GM18858 (cell line): ENCODE results near the gene EXOC6B.

Source experiments
- ATAC-seq: cut with Tn5 transposase; IDR thresholded peaks from one replicate; pipeline ENCODE4 v1.9.1; 2021; ENCODE audit not compliant: unreplicated experiment

The EXOC6B gene

DNA sequence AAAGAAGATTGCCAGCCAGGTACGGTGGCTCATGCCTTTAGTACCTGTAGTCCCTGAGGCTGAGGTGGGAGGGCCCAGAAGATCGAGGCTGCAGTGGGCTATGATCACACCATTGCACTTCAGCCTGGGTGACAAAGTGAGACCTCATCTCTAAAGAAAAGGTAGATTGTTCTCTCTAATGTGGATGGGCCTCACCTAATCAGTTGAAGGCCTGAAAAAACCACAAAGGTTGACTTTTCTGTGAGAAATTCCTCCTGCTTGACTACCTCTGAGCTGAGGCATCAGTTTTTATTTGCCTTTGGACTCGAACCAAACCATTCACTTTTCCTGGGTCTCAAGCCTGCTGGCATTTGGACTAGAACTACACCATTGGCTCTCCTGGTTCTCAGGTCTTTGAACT lies 536.1 kb downstream of the EXOC6B start:
- ATAC-seq, result no peak

- ATAC-seq, result no peak
These were observed 536.5 kb downstream of the EXOC6B start for GRCh38 chr2:72289283-72289682.

DNA sequence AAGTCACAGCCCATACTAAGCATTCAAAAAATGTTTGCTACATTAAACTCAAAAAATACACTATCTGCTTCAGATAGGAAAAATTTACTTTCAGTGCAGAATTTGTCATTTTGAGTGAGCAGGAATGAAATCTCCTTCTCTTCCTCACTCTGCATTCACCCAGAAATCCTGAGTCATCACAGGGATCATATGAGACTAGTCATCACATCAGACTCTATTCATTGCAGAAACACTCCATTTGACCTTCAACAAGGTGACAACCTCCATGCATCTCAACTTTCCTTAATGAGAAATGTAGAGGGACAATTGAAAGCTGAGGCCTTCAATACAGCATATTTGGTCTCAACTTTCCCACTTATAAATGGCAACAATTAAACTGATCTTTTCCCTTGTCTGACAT lies 547.8 kb downstream of the EXOC6B start:
- no peak for ATAC-seq

DNA sequence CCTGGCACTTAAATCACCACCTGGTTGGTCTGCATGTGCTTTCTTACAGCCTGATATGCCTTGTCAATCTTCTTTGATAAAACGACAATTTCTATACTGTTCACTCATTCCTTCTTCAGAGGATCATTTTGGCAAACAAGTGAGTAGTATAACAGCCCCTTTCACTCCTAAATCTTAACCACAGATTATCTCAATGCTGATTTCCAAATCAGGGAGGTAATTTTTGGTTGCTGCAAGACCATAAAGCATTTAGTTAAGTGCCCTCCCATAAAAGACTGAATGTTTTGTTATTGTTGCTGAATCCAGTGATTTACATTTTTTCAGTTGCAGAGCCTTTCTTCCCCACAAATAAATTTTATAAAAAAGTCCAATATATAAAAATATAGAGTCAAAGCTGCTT lies 549.0 kb downstream of the EXOC6B start:
- no peak for ATAC-seq

- ATAC-seq, result no peak
These were observed 549.5 kb downstream of the EXOC6B start for GRCh38 chr2:72276356-72276755.

DNA sequence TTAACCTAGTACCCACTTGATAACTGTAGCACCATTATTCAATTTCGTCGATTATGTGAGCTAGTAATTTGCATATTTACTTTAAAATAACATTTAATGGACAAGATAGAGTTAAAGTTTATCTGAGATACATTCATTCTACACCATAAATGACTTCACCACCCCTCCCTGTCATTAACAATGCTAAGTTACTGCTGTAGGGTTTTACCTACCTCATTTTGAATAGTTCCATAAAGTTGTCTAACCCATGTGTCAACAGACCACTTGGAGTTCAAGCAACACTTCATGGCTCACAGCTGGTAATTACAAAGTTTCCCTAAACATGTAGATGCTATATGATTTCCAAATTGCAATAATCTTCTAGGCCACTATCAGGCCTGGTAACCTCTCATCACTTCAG lies 550.7 kb downstream of the EXOC6B start:
- no peak for ATAC-seq

DNA sequence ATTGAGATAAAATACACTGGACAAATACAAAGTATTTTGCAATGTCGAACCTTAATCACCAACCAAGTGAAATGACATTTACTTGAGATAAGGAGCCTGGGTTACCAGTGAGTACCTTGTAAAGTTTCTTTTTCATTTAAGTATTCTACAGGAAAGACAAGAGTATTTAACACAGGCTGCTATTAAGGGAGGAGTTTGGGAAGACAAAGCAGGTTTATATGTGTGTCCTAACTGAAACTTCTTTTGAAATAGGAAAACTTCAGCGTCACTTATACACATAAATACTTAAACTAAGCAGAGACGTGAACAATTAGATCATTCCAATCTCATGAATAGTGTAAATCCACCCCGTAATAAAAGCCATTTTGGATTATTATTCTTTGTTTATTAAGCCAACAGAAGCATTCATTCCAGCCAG lies 551.4 kb downstream of the EXOC6B start:
- no peak for ATAC-seq

GRCh38 chr2:72273384-72273783 lies 552.4 kb downstream of the EXOC6B start:
- ATAC-seq, result no peak

GRCh38 chr2:72271766-72272641 lies 553.8 kb downstream of the EXOC6B start:
- ATAC-seq, result no peak

- ATAC-seq, result no peak
These were observed 554.6 kb downstream of the EXOC6B start for GRCh38 chr2:72271276-72271614.

DNA sequence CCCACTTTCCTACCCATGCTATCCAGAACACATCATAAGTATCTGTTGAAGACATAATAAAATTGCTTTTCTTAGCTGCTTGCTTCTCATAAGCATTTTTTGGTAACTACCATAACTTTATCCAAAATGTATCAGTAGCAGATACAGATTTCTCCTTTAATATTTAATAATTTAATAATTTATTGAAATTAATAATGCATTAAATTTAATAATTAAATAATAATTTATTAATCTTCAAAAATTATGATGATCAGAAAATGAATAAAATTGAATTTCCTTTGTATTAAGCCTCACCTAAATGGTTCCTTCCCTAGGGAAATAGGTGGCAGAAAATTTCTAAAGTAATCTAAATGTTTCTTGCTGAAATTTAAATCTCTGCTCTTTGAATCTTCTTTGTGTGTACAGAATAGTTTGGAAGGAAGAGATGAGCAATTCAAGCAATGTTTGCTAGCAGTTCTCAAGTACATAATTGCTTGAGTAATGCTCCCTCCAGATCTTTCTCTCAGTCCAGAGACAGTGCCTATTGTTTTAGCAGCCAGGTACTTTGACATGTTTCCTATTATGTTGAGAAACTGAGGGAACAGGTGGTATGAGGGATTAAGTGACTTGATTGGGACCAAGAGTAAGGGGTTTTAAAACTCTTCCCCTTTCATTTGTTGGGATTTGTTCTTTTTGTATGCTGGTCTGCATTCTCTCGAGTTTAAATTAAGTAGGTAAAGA lies 555.1 kb downstream of the EXOC6B start:
- ATAC-seq, result no peak

DNA sequence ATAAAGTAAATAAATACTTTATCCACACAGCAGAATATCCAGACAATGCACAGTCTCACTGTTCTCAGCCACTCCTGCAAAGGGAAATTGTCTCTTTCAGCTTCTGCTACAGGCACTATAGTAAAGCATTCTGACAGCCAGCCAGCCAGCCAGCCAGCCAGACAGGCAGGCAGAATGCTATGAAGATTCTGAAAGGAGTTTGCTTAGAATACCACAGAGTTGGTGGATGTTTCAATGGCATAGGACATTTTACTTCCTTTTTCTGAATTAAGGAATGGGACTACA lies 562.1 kb downstream of the EXOC6B start:
- no peak for ATAC-seq

GRCh38 chr2:72263043-72263775 lies 562.6 kb downstream of the EXOC6B start:
- no peak for ATAC-seq

DNA sequence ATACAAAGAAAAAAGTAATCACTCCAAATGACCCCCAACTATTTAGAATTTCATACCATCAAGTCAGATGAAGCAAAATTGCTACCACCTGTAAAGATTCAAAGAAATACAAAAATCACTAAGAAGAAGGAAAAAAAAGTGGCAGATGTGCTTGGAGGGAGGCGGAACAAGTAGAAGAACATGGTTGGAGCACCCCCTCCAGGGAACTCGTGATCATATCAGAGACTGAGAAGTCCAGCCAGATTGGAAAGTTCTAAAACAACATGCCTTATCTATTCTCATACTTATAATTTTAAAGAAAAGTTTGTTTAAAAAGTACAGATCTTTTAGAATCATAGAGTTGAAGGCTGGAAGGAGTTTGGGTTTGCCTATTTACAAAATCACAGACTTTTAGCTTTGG lies 564.8 kb downstream of the EXOC6B start:
- ATAC-seq, result no peak

GRCh38 chr2:72255540-72255939 lies 570.3 kb downstream of the EXOC6B start:
- no peak for ATAC-seq

GRCh38 chr2:72254831-72255451 lies 570.9 kb downstream of the EXOC6B start:
- no peak for ATAC-seq

- no peak for ATAC-seq
These were observed 587.5 kb downstream of the EXOC6B start for GRCh38 chr2:72238311-72238710.

GRCh38 chr2:72237549-72237948 lies 588.3 kb downstream of the EXOC6B start:
- ATAC-seq, result no peak

- no peak for ATAC-seq
These were observed 589.3 kb downstream of the EXOC6B start for GRCh38 chr2:72236445-72237067.

GRCh38 chr2:72235497-72236415 lies 590.1 kb downstream of the EXOC6B start:
- no peak for ATAC-seq
